WTC11 (cell line): Measurements from ENCODE around the gene CAMK1G. TPM values are rescaled to one million over a fixed set of nuclear protein-coding genes. Genes with fewer than 3 reads are reported as not detected.

Source experiments
- ATAC-seq: fragments of 200-7000 bp; cut with Tn5 transposase; 2 replicates; pipeline ENCODE4 v1.10.0; 2021; ENCODE audit warnings: mild to moderate bottlenecking, moderate library complexity
- CTCF ChIA-PET: fragments of 300-600 bp; sonication (Branson Sonifier 250); formaldehyde crosslinking; loops from one replicate; lab custom pipeline; 2021; ENCODE audit warnings: antibody characterized with exemption; lab: Charles Lee
- POLR2A ChIA-PET: fragments of 350-600 bp; sonication (Branson Sonifier 250); formaldehyde crosslinking; loops from one replicate; lab custom pipeline; 2021; ENCODE audit warnings: antibody characterized with exemption; lab: Charles Lee
- DNase-seq: peaks from one replicate; pipeline ENCODE4 v3.0.0; 2021; ENCODE audit warnings: low spot score
- H3K27ac Mint-ChIP-seq: 2 replicates; pipeline ENCODE4 v1.8.0; 2021; ENCODE audit warnings: mixed read lengths
- H3K27me3 Mint-ChIP-seq: 2 replicates; pipeline ENCODE4 v1.8.0; 2021; ENCODE audit warnings: low read depth, mild to moderate bottlenecking, moderate library complexity, mixed read lengths
- H3K36me3 Mint-ChIP-seq: 2 replicates; pipeline ENCODE4 v1.8.0; 2021; ENCODE audit warnings: mixed read lengths
- H3K4me1 Mint-ChIP-seq: 2 replicates; pipeline ENCODE4 v1.8.0; 2022; ENCODE audit warnings: mixed read lengths
- H3K4me3 Mint-ChIP-seq: 2 replicates; pipeline ENCODE4 v1.8.0; 2021; ENCODE audit warnings: mild to moderate bottlenecking, moderate library complexity, mixed read lengths
- H3K9me3 Mint-ChIP-seq: 2 replicates; pipeline ENCODE4 v1.8.0; 2021; ENCODE audit warnings: mixed read lengths
- CTCF ChIP-seq: fragments of 200-600 bp; IDR thresholded peaks from 2 replicates; pipeline ENCODE4 v1.8.0; 2022; ENCODE audit warnings: antibody characterized with exemption
- E2F1 ChIP-seq: sonication (generic); formaldehyde crosslinking; IDR thresholded peaks from 2 replicates; pipeline ENCODE4 v1.8.0; 2022; ENCODE audit warnings: mild to moderate bottlenecking, missing genetic modification reagents
- ETV6 ChIP-seq: sonication (generic); formaldehyde crosslinking; IDR thresholded peaks from 2 replicates; pipeline ENCODE4 v1.8.1; 2022; ENCODE audit warnings: mild to moderate bottlenecking, missing genetic modification reagents
- FOXP1 ChIP-seq: sonication (generic); formaldehyde crosslinking; IDR thresholded peaks from 2 replicates; pipeline ENCODE4 v1.8.0; 2022; ENCODE audit warnings: missing genetic modification reagents, mild to moderate bottlenecking, moderate library complexity, borderline replicate concordance
- GTF2I ChIP-seq: fragments of 250-450 bp; sonication (Bioruptor Pico); conservative IDR thresholded peaks from 2 replicates; pipeline ENCODE4 v1.4.0; 2021; ENCODE audit warnings: mild to moderate bottlenecking
- OVOL2 ChIP-seq: fragments of 250-450 bp; sonication (Bioruptor Pico); IDR thresholded peaks from 2 replicates; pipeline ENCODE4 v1.9.0; 2021; ENCODE audit warnings: mild to moderate bottlenecking, borderline replicate concordance
- SMAD3 ChIP-seq: sonication (generic); formaldehyde crosslinking; IDR thresholded peaks from 2 replicates; pipeline ENCODE4 v1.8.0; 2022; ENCODE audit warnings: missing genetic modification reagents, mild to moderate bottlenecking, borderline replicate concordance
- TEAD1 ChIP-seq: sonication (generic); formaldehyde crosslinking; IDR thresholded peaks from 2 replicates; pipeline ENCODE4 v1.8.0; 2022; ENCODE audit warnings: mild to moderate bottlenecking, missing genetic modification reagents
- USF1 ChIP-seq: sonication (generic); formaldehyde crosslinking; IDR thresholded peaks from 2 replicates; pipeline ENCODE4 v1.8.0; 2022; ENCODE audit warnings: mild to moderate bottlenecking, missing genetic modification reagents
- ZNF219 ChIP-seq: sonication (generic); formaldehyde crosslinking; IDR thresholded peaks from 2 replicates; pipeline ENCODE4 v1.8.0; 2023; ENCODE audit warnings: missing genetic modification reagents, mild to moderate bottlenecking, borderline replicate concordance
- ZNF317 ChIP-seq: sonication (generic); formaldehyde crosslinking; IDR thresholded peaks from 2 replicates; pipeline ENCODE4 v1.8.1; 2023; ENCODE audit warnings: low read depth, mild to moderate bottlenecking, moderate library complexity, missing genetic modification reagents, borderline replicate concordance
- total RNA-seq: library from RNA; stranded (reverse); gene quantifications from 3 replicates; pipeline ENCODE4 v1.2.3, GENCODE V29; 2021
- TF ChIP-seq, protein P1 (sequence below): sonication (generic); formaldehyde crosslinking; IDR thresholded peaks from 2 replicates; pipeline ENCODE4 v1.8.1; 2023; ENCODE audit warnings: mild to moderate bottlenecking, moderate library complexity, missing genetic modification reagents
- TF ChIP-seq, protein P2 (sequence below): sonication (generic); formaldehyde crosslinking; IDR thresholded peaks from 2 replicates; pipeline ENCODE4 v1.8.1; 2023; ENCODE audit warnings: mild to moderate bottlenecking, missing genetic modification reagents, borderline replicate concordance
- TF ChIP-seq, protein P3 (sequence below): sonication (generic); formaldehyde crosslinking; IDR thresholded peaks from 2 replicates; pipeline ENCODE4 v1.8.1; 2023; ENCODE audit warnings: mild to moderate bottlenecking, missing genetic modification reagents, moderate library complexity

CAMK1G gene
- total RNA-seq, 1 experiment from 2014 or later = 0.28 TPM

- no peak for TF ChIP-seq ZNF219 (CRISPR knock-in tag)
- TF ChIP-seq FOXP1 (CRISPR knock-in tag) = no peak
- no peak for TF ChIP-seq ETV6 (CRISPR knock-in tag)
- no peak for TF ChIP-seq OVOL2
- TF ChIP-seq E2F1 (CRISPR knock-in tag) = no peak
- TF ChIP-seq SMAD3 (CRISPR knock-in tag) = no peak
- no peak for TF ChIP-seq USF1
- TF ChIP-seq, protein P1, sequence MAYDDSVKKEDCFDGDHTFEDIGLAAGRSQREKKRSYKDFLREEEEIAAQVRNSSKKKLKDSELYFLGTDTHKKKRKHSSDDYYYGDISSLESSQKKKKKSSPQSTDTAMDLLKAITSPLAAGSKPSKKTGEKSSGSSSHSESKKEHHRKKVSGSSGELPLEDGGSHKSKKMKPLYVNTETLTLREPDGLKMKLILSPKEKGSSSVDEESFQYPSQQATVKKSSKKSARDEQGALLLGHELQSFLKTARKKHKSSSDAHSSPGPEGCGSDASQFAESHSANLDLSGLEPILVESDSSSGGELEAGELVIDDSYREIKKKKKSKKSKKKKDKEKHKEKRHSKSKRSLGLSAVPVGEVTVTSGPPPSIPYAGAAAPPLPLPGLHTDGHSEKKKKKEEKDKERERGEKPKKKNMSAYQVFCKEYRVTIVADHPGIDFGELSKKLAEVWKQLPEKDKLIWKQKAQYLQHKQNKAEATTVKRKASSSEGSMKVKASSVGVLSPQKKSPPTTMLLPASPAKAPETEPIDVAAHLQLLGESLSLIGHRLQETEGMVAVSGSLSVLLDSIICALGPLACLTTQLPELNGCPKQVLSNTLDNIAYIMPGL (CRISPR knock-in tag) = no peak
- no peak for TF ChIP-seq ZNF317
- TF ChIP-seq, protein P2, sequence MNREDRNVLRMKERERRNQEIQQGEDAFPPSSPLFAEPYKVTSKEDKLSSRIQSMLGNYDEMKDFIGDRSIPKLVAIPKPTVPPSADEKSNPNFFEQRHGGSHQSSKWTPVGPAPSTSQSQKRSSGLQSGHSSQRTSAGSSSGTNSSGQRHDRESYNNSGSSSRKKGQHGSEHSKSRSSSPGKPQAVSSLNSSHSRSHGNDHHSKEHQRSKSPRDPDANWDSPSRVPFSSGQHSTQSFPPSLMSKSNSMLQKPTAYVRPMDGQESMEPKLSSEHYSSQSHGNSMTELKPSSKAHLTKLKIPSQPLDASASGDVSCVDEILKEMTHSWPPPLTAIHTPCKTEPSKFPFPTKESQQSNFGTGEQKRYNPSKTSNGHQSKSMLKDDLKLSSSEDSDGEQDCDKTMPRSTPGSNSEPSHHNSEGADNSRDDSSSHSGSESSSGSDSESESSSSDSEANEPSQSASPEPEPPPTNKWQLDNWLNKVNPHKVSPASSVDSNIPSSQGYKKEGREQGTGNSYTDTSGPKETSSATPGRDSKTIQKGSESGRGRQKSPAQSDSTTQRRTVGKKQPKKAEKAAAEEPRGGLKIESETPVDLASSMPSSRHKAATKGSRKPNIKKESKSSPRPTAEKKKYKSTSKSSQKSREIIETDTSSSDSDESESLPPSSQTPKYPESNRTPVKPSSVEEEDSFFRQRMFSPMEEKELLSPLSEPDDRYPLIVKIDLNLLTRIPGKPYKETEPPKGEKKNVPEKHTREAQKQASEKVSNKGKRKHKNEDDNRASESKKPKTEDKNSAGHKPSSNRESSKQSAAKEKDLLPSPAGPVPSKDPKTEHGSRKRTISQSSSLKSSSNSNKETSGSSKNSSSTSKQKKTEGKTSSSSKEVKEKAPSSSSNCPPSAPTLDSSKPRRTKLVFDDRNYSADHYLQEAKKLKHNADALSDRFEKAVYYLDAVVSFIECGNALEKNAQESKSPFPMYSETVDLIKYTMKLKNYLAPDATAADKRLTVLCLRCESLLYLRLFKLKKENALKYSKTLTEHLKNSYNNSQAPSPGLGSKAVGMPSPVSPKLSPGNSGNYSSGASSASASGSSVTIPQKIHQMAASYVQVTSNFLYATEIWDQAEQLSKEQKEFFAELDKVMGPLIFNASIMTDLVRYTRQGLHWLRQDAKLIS (CRISPR knock-in tag) = no peak
- no peak for TF ChIP-seq GTF2I (CRISPR knock-in tag)
Observed at GRCh38 chr1:209627027-209627731, 43.7 kb downstream of the CAMK1G start (continued).

DNA sequence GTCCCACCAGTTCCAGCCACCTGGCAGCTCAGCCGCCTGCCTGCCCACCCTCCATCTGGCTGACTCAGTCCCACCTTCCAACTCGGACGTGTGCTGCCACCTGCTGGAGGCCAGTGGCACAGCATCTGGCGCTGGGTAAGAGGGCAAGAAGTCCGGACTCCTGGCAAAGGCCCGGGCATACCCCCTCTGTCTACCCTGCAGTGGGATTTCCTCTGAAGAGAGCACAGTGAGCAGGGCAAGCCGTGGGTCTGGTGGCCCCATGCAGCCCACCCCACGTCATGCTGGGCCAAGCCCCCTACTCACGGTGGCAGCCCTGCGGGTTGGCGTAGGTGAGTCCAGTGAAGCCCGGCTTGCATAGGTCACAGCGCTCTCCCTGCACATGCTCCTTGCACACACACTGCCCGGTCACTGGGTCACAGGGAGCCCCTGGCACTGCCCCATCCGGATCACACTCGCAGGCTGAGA, 44.2 kb downstream of the CAMK1G start:
- Mint-ChIP-seq H3K4me3 (no peak overlapping the region), H3K4me1 (peaks cover 43% of the 10 kb centered on the region), H3K27me3 (peaks cover 3% of the 10 kb centered on the region; the same call in 1 of the 2 replicates), H3K9me3 (no peaks in the 10 kb centered on the region), H3K27ac (no peak overlapping the region), H3K36me3 (no peaks in the 10 kb centered on the region)
- TF ChIP-seq ZNF317 (no peak), TEAD1 (CRISPR knock-in tag) (peak; percentile 61; the same call in 1 of the 2 replicates), CTCF (peak; percentile 98), OVOL2 (0 out of 2 replicates have a peak, but pooled peaks have one; percentile 23)
- TF ChIP-seq, protein P1 (CRISPR knock-in tag) = peak; percentile 64; the same call in 1 of the 2 replicates
- TF ChIP-seq, protein P3, sequence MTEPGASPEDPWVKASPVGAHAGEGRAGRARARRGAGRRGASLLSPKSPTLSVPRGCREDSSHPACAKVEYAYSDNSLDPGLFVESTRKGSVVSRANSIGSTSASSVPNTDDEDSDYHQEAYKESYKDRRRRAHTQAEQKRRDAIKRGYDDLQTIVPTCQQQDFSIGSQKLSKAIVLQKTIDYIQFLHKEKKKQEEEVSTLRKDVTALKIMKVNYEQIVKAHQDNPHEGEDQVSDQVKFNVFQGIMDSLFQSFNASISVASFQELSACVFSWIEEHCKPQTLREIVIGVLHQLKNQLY = 0 out of 2 replicates have a peak, but pooled peaks have one; percentile 64
- DNase-seq (peak; percentile 95), ATAC-seq (peak; percentile 83)
- ChIA-PET CTCF (interaction anchor here (0.6 to 5.6 kb wide), 36 partner anchors 8 to 418 kb away, joined by 3 to 76 read pairs (median 5); partner anchors contain the start of genes CAMK1G, G0S2 and LAMB3), POLR2A (interaction anchor here (1.0 kb wide), 1 partner anchor 42 kb away, joined by 3 read pairs; no protein-coding TSS in a partner anchor)
